GM12878 (cell line): ENCODE measurements around the gene AGRN.

Experiments
- CTCF ChIP-seq, 3 experiments: IDR thresholded peaks in 2 of 3; conservative IDR thresholded peaks in 1 of 3; 2 replicates each; pipeline ENCODE4 v1.5.1; 2011; ENCODE audit warnings: low read depth in 3 of 3, low read length in 3 of 3, mild to moderate bottlenecking in 3 of 3, control low read depth in 2 of 3, moderate library complexity in 2 of 3, inconsistent platforms in 1 of 3, mixed read lengths in 1 of 3; ENCODE audit not compliant: control insufficient read depth in 2 of 3, insufficient read depth in 1 of 3; ENCODE audit errors: extremely low read depth in 1 of 3
- EZH2 ChIP-seq: IDR thresholded peaks from 2 replicates; pipeline ENCODE4 v1.6.1; 2012; ENCODE audit warnings: low read depth, mild to moderate bottlenecking, control low read depth, inconsistent platforms, low read length, borderline replicate concordance; ENCODE audit not compliant: control insufficient read depth
- IRF3 ChIP-seq: fragments of 450-650 bp; IDR thresholded peaks from 2 replicates; pipeline ENCODE4 v1.6.1; 2014; ENCODE audit warnings: mild to moderate bottlenecking
- POLR2A ChIP-seq: IDR thresholded peaks from 2 replicates; pipeline ENCODE4 v1.6.1; 2011; ENCODE audit warnings: low read depth, mild to moderate bottlenecking, low read length
- SIX5 ChIP-seq: IDR thresholded peaks from 2 replicates; pipeline ENCODE4 v1.6.1; 2011; ENCODE audit warnings: mild to moderate bottlenecking, low read depth, low read length, moderate library complexity; ENCODE audit not compliant: severe bottlenecking
- USF2 ChIP-seq: IDR thresholded peaks from 2 replicates; pipeline ENCODE4 v1.6.1; 2011; ENCODE audit warnings: low read depth, low read length, improper control_type of control experiment, borderline replicate concordance
- ZNF274 ChIP-seq: IDR thresholded peaks from one replicate; pipeline ENCODE4 v1.8.0; 2011; ENCODE audit not compliant: insufficient read length, insufficient read depth
- TF ChIP-seq, protein P1 (sequence below): IDR thresholded peaks from 2 replicates; pipeline ENCODE4 v1.6.1; 2011; ENCODE audit warnings: low read depth, mild to moderate bottlenecking, low read length, moderate library complexity, borderline replicate concordance; ENCODE audit errors: extremely low read depth
- TF ChIP-seq, protein P2 (sequence below): fragments of 450-650 bp; IDR thresholded peaks from 2 replicates; pipeline ENCODE4 v1.6.1; 2017; ENCODE audit warnings: mild to moderate bottlenecking

- TF ChIP-seq CTCF (IDR thresholded peaks at IDR 0.05 in 2 of 3, conservative IDR thresholded peaks at IDR 0.05 in 1 of 3; ENCODE audit: control insufficient read depth in 2 of 3, extremely low read depth in 1 of 3, insufficient read depth in 1 of 3, low read depth in 3 of 3, low read length in 3 of 3) (no peak), IRF3 (no peak), POLR2A (no peak; the same call in 1 of the 2 replicates), USF2 (no peak), SIX5 (no peak), EZH2 (no peak), ZNF274 (no peak)
- TF ChIP-seq, protein P1, sequence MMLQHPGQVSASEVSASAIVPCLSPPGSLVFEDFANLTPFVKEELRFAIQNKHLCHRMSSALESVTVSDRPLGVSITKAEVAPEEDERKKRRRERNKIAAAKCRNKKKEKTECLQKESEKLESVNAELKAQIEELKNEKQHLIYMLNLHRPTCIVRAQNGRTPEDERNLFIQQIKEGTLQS, result no peak
- TF ChIP-seq, protein P2, sequence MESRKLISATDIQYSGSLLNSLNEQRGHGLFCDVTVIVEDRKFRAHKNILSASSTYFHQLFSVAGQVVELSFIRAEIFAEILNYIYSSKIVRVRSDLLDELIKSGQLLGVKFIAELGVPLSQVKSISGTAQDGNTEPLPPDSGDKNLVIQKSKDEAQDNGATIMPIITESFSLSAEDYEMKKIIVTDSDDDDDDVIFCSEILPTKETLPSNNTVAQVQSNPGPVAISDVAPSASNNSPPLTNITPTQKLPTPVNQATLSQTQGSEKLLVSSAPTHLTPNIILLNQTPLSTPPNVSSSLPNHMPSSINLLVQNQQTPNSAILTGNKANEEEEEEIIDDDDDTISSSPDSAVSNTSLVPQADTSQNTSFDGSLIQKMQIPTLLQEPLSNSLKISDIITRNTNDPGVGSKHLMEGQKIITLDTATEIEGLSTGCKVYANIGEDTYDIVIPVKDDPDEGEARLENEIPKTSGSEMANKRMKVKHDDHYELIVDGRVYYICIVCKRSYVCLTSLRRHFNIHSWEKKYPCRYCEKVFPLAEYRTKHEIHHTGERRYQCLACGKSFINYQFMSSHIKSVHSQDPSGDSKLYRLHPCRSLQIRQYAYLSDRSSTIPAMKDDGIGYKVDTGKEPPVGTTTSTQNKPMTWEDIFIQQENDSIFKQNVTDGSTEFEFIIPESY, result no peak
Observed at GRCh38 chr1:1084372-1085170, 64.7 kb downstream of the AGRN start.
